K562 (cell line): ENCODE results near the gene TSPOAP1. TPM values are rescaled to one million over a fixed set of nuclear protein-coding genes. Genes with fewer than 3 reads are reported as not detected.
A peak's percentile ranks its signal among the peaks of the same experiment; 100 is the strongest.

Experiments
- ATAC-seq: fragments of 200-7000 bp; cut with Tn5 transposase; 3 replicates; pipeline ENCODE4 v1.9.1; 2020; ENCODE audit warnings: moderate library complexity
- BruUV-seq: library from RNA; stranded (reverse); fragments of 400-500 nt; replicated peaks from 2 replicates; lab custom pipeline; 2021; lab: Mats Ljungman, UMichigan
- CTCF ChIA-PET: fragments of 300-600 bp; formaldehyde crosslinking; extraction: SDS; loops from one replicate; lab custom pipeline; 2021; ENCODE audit warnings: low intra/inter-chr PET ratio; lab: Yijun Ruan, JAX
- POLR2A ChIA-PET: fragments of 300-600, 350-650 bp; sonication (Branson Sonifier 250); formaldehyde crosslinking; extraction: SDS; loops from one replicate; lab custom pipeline; 2021; ENCODE audit warnings: antibody characterized with exemption, inconsistent platforms; lab: Yijun Ruan, JAX
- DNase-seq, 4 experiments: peaks; one replicate each; pipeline versions ENCODE4 v3.0.0 to v3.0.0-alpha.2; 2011 to 2018; ENCODE audit warnings: low spot score in 3 of 4, mixed read lengths in 3 of 4; ENCODE audit errors: extremely low read depth in 1 of 4
- FAIRE-seq: peaks from 2 replicates; lab custom pipeline; 2011; peaks lifted over from hg19 to GRCh38; lab: Jason Lieb, UNC
- H2AFZ ChIP-seq: 2 replicates; pipeline ENCODE4 v1.6.0; 2011; ENCODE audit warnings: low read depth, low read length, control low read depth, inconsistent platforms
- H3K27ac ChIP-seq: fragments of 200-600 bp; 3 replicates; pipeline ENCODE4 v1.8.0; 2011; ENCODE audit warnings: low read depth, mild to moderate bottlenecking, control low read depth, inconsistent platforms, low read length, moderate library complexity, mixed read lengths; ENCODE audit errors: extremely low read depth
- H3K27me3 ChIP-seq, 2 experiments: fragments of 300-600 bp in 1 of 2; 2 replicates in 1 of 2; 3 replicates in 1 of 2; pipeline versions ENCODE4 v1.6.0 to v1.8.0; 2011; ENCODE audit warnings: inconsistent platforms in 2 of 2, low read length in 2 of 2, mild to moderate bottlenecking in 1 of 2, mixed read lengths in 1 of 2, moderate library complexity in 1 of 2; ENCODE audit not compliant: control insufficient read depth in 2 of 2, insufficient read depth in 2 of 2
- H3K36me3 ChIP-seq: fragments of 300-600 bp; 3 replicates; pipeline ENCODE4 v1.8.0; 2011; ENCODE audit warnings: mild to moderate bottlenecking, low read length, inconsistent platforms; ENCODE audit not compliant: control insufficient read depth, insufficient read depth
- H3K4me1 ChIP-seq, 2 experiments: fragments of 200-600 bp in 1 of 2; replicated peaks in 1 of 2; 2 replicates in 1 of 2; 3 replicates in 1 of 2; pipeline versions ENCODE4 v1.5.1 to v1.8.0; 2011; ENCODE audit warnings: inconsistent platforms in 2 of 2, low read length in 2 of 2, mild to moderate bottlenecking in 1 of 2, mixed read lengths in 1 of 2, moderate library complexity in 1 of 2; ENCODE audit not compliant: control insufficient read depth in 2 of 2, insufficient read depth in 2 of 2
- H3K4me2 ChIP-seq: 2 replicates; pipeline ENCODE4 v1.6.1; 2011; ENCODE audit warnings: low read length, control low read depth, inconsistent platforms, mixed read lengths; ENCODE audit not compliant: insufficient read depth
- H3K4me3 ChIP-seq: fragments of 200-600 bp; sonication (generic), shearing (Covaris generic); 2 replicates; pipeline ENCODE4 v1.5.1; 2016; ENCODE audit warnings: control low read depth, inconsistent platforms
- H3K79me2 ChIP-seq: fragments of 200-600 bp; 3 replicates; pipeline ENCODE4 v1.8.0; 2011; ENCODE audit warnings: low read length, inconsistent platforms; ENCODE audit not compliant: control insufficient read depth, insufficient read depth
- H3K9ac ChIP-seq, 2 experiments: 2 replicates each; pipeline versions ENCODE4 v1.6.0 to v1.6.1; 2011; ENCODE audit warnings: low read depth in 2 of 2, low read length in 2 of 2, control low read depth in 1 of 2, inconsistent platforms in 1 of 2, mild to moderate bottlenecking in 1 of 2, mixed read lengths in 1 of 2; ENCODE audit not compliant: insufficient read depth in 1 of 2
- H3K9me1 ChIP-seq: one replicate; pipeline ENCODE4 v1.6.0; 2011; ENCODE audit warnings: inconsistent platforms, mild to moderate bottlenecking, low read length, moderate library complexity; ENCODE audit not compliant: control insufficient read depth, insufficient read depth
- H3K9me3 ChIP-seq: replicated peaks from 2 replicates; pipeline ENCODE4 v1.5.1; 2011; ENCODE audit warnings: low read depth, low read length, inconsistent platforms; ENCODE audit not compliant: control insufficient read depth, insufficient read depth
- H4K20me1 ChIP-seq: replicated peaks from 2 replicates; pipeline ENCODE4 v1.6.1; 2011; ENCODE audit warnings: low read length, inconsistent platforms, mixed read lengths; ENCODE audit not compliant: control insufficient read depth, insufficient read depth
- BCOR ChIP-seq: fragments of 450-650 bp; IDR thresholded peaks from 2 replicates; pipeline ENCODE4 v1.6.1; 2016
- C11orf30 ChIP-seq: fragments of 450-650 bp; IDR thresholded peaks from 2 replicates; pipeline ENCODE4 v1.6.1; 2016; ENCODE audit warnings: low read depth, mild to moderate bottlenecking
- CCNT2 ChIP-seq: IDR thresholded peaks from 2 replicates; pipeline ENCODE4 v1.6.1; 2011; ENCODE audit warnings: borderline replicate concordance, low read depth, mild to moderate bottlenecking, moderate library complexity, mixed read lengths, low read length; ENCODE audit not compliant: insufficient read length; ENCODE audit errors: extremely low read depth
- CTBP1 ChIP-seq: fragments of 450-650 bp; IDR thresholded peaks from 2 replicates; pipeline ENCODE4 v1.6.1; 2016; ENCODE audit warnings: borderline replicate concordance
- E4F1 ChIP-seq: fragments of 250-450 bp; sonication (Bioruptor Pico); IDR thresholded peaks from 2 replicates; pipeline ENCODE4 v1.5.0; 2021; ENCODE audit warnings: mild to moderate bottlenecking, borderline replicate concordance
- ETV6 ChIP-seq, 3 experiments: fragments of 150-350 bp in 1 of 3; sonication (generic) in 1 of 3; formaldehyde crosslinking in 1 of 3; IDR thresholded peaks; 2 replicates each; pipeline versions ENCODE4 v1.6.1 to v1.8.0; 2014 to 2022; ENCODE audit warnings: borderline replicate concordance in 2 of 3, low read depth in 2 of 3, antibody characterized with exemption in 1 of 3, low read length in 1 of 3, mild to moderate bottlenecking in 1 of 3, missing genetic modification reagents in 1 of 3
- GTF2A2 ChIP-seq: IDR thresholded peaks from 2 replicates; pipeline ENCODE4 v1.6.1; 2016; ENCODE audit warnings: mild to moderate bottlenecking, missing genetic modification characterization, missing compliant biosample characterization
- KHSRP ChIP-seq: fragments of 450-650 bp; IDR thresholded peaks from 2 replicates; pipeline ENCODE4 v1.6.1; 2017
- SREBF1 ChIP-seq: fragments of 150-350 bp; IDR thresholded peaks from 2 replicates; pipeline ENCODE4 v1.6.1; 2014; ENCODE audit warnings: antibody characterized with exemption, low read depth, low read length, borderline replicate concordance
- TAF15 ChIP-seq: fragments of 200-400 bp; formaldehyde crosslinking; IDR thresholded peaks from 2 replicates; pipeline ENCODE4 v1.6.1; 2017; ENCODE audit warnings: mild to moderate bottlenecking, low read depth, low read length, moderate library complexity
- ZFP36 ChIP-seq: fragments of 150-350 bp; IDR thresholded peaks from 2 replicates; pipeline ENCODE4 v1.6.1; 2018; ENCODE audit warnings: low read length, low read depth; ENCODE audit not compliant: partially characterized antibody
- ZNF354B ChIP-seq: fragments of 250-450 bp; sonication (Bioruptor Pico); IDR thresholded peaks from 2 replicates; pipeline ENCODE4 v1.4.0; 2020
- WGBS: fragments of 100-300 bp; shearing (Covaris generic); methylation state at CpG from one replicate; pipeline ENCODE4 v1.1.6; 2016; ENCODE audit warnings: low coverage, mixed read lengths; ENCODE audit not compliant: insufficient coverage; ENCODE audit errors: missing lambda C conversion rate; 5-methylcytosine and 5-hydroxymethylcytosine counted together
- in situ Hi-C: fragments of 300-500 bp; cut with MboI; formaldehyde crosslinking; loops from 4 replicates; pipeline ENCODE4 v1.15.0; 2018; ENCODE audit warnings: inconsistent platforms, mixed read lengths
- intact Hi-C: fragments of 100-400 bp; cut with micrococcal nuclease; formaldehyde crosslinking; loops from 2 replicates; pipeline ENCODE4 v1.14.2; 2022
- polyA plus RNA-seq, 8 experiments: library from polyadenylated mRNA; depleted of rRNA in 4 of 8; stranded (reverse) in 5 of 8; unstranded in 3 of 8; fragments of >200 nt; fragmentation: Nextera tagmentation in 2 of 8; fragmentation: Illumina TruSeq in 1 of 8; extraction: Ambion mirVana in 2 of 8; extraction: Trizol in 1 of 8; gene quantifications; 2 replicates each; pipeline versions ENCODE4 v1.2.1 to v1.2.3, GENCODE V29; 2011 to 2014; ENCODE audit warnings: inconsistent platforms in 1 of 8, missing spikeins in 1 of 8
- total RNA-seq, 7 experiments: library from RNA; depleted of rRNA in 6 of 7; stranded (reverse); fragments of >200 nt in 6 of 7; fragmentation: Illumina TruSeq in 2 of 7; extraction: Trizol in 2 of 7; gene quantifications; 2 replicates each; pipeline versions ENCODE4 v1.2.1 to v1.2.3, GENCODE V29; 2011 to 2021; ENCODE audit warnings: low replicate concordance in 1 of 7

The TSPOAP1 gene
- total and polyA plus RNA-seq, 9 of the 15 experiments (the other 6 are each of a cell fraction or from before 2014, with no cell fraction given): 0.87 to 3.9 (median 1.8) TPM; not detected in 2

GRCh38 chr17:58318627-58319172, 9.9 kb downstream of the TSPOAP1 start:
- POLR2A ChIA-PET: interaction anchor here (0.5 to 2.2 kb wide), 5 partner anchors 9 to 312 kb away, joined by 3 to 17 read pairs (median 4); partner anchors contain the start of genes LPO and TSPOAP1
- Histone ChIP-seq H3K9me3 (no peaks in the 10 kb centered on the region), H3K36me3 (no peaks in the 10 kb centered on the region), H2AFZ (no peak overlapping the region), H3K79me2 (no peaks in the 10 kb centered on the region), H3K9me1 (no peaks in the 10 kb centered on the region), H3K4me2 (no peak overlapping the region), H3K4me1 (peaks cover 0 to 26% of the 10 kb centered on the region in 2 experiments; a peak in 3 of 5 replicates), H3K27me3 (no peaks in the 10 kb centered on the region), H3K4me3 (no peak overlapping the region), H3K9ac (peak overlapping the region in 1 of 2 experiments; percentile 2; a peak in 1 of 4 replicates), H3K27ac (no peak overlapping the region), H4K20me1 (no peaks in the 10 kb centered on the region)
- ATAC-seq (no peak), FAIRE-seq (no peak), DNase-seq (no peak)
- TF ChIP-seq ZNF354B (CRISPR knock-in tag): no peak
- 0 out of 2 replicates have a peak, but pooled peaks have one; percentile 30 for TF ChIP-seq BCOR
- TF ChIP-seq ZFP36: peak; percentile 67
- 41% methylated on average over 6 of the region's 7 CpGs for WGBS
- CTCF ChIA-PET: no interaction called here
- in situ Hi-C loops: no loop called here
- intact Hi-C loops: no loop called here
- BruUV-seq: no TSS peak

DNA sequence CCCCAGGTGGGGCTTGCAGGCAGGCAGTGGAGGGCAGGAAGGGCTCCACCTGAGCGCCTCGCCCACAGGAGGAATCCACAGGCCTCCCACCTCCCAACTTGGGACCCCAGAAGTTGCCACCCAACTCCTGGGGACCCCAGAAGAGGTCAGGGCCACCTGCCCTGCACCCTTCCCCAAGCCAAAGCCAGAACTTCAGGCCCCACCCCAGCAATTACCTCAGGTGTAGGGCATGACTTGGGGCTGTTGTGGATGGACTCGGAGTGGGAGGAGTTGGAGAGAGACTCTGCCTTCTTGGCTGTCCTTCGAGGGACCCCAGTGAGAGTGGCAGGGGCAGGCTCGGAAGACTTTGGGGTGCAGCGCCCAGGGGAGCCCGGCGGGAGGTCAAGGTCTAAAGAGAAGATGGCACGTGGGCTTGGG, 10.5 kb downstream of the TSPOAP1 start:
- no peaks in the 10 kb centered on the region for H3K36me3 ChIP-seq
- no peak for ATAC-seq
- ChIA-PET POLR2A (interaction anchor here (0.5 to 4.3 kb wide), 7 partner anchors 8 to 313 kb away, joined by 3 to 42 read pairs (median 10); partner anchors contain the start of genes LPO and TSPOAP1), CTCF (interaction anchor here (1.1 to 2.3 kb wide), 2 partner anchors 99 to 130 kb away, joined by 5 to 18 read pairs; partner anchors contain the start of gene RNF43)
- no peaks in the 10 kb centered on the region for H3K27me3 ChIP-seq
- H3K4me2 ChIP-seq: no peak overlapping the region
- H2AFZ ChIP-seq: no peak overlapping the region
- H4K20me1 ChIP-seq: no peaks in the 10 kb centered on the region
- no peak overlapping the region for H3K4me3 ChIP-seq
- BruUV-seq: no TSS peak
- no peaks in the 10 kb centered on the region for H3K9me1 ChIP-seq
- H3K9ac ChIP-seq: no peak overlapping the region; a peak in 1 of 4 replicates
- in situ Hi-C loops (no loop called here), intact Hi-C loops (no loop called here)
- DNase-seq: no peak
- WGBS: 77% methylated on average over 9 of the region's 9 CpGs
- H3K4me1 ChIP-seq: peaks cover 0 to 22% of the 10 kb centered on the region in 2 experiments; a peak in 3 of 5 replicates
- no peaks in the 10 kb centered on the region for H3K9me3 ChIP-seq
- H3K79me2 ChIP-seq: no peaks in the 10 kb centered on the region
- FAIRE-seq: no peak
- no peak overlapping the region for H3K27ac ChIP-seq
- TF ChIP-seq CTBP1 (no peak), C11orf30 (no peak), SREBF1 (no peak), E4F1 (CRISPR knock-in tag) (no peak), TAF15 (no peak), ETV6 (IDR thresholded peaks at IDR 0.05; ENCODE audit: borderline replicate concordance in 1 of 2, low read depth in 2 of 2, low read length in 1 of 2) (no peak), ETV6 (CRISPR knock-in tag; IDR thresholded peaks at IDR 0.05; ENCODE audit: borderline replicate concordance) (no peak), KHSRP (no peak), CCNT2 (no peak), GTF2A2 (tag) (no peak)
